Lower lobe of right lung (tissue), 2 donors: ENCODE results near the gene ZNF165. TPM values are rescaled to one million over a fixed set of nuclear protein-coding genes. Genes with fewer than 3 reads are reported as not detected.
"Not testable (repeated sequence)": the region's sequence is repeated elsewhere in the genome, so short reads cannot be mapped to it uniquely, and the experiment has no call there.

Experiments used
- ATAC-seq, 2 donors: fragments of 200-7000 bp; cut with Tn5 transposase; one replicate each; pipeline ENCODE4 v1.9.1; 2020 to 2022; ENCODE audit warnings: mild to moderate bottlenecking in 2 of 2, moderate library complexity in 2 of 2
- DNase-seq: peaks from one replicate; pipeline ENCODE4 v3.0.0-alpha.2; 2020
- H3K27ac ChIP-seq: fragments of 200-600 bp; one replicate; pipeline ENCODE4 v1.8.0; 2022
- H3K27me3 ChIP-seq: fragments of 200-600 bp; one replicate; pipeline ENCODE4 v1.8.0; 2022; ENCODE audit warnings: low read depth
- H3K36me3 ChIP-seq: fragments of 200-600 bp; one replicate; pipeline ENCODE4 v1.8.0; 2022; ENCODE audit warnings: mild to moderate bottlenecking
- H3K4me1 ChIP-seq: fragments of 200-600 bp; one replicate; pipeline ENCODE4 v1.8.0; 2022
- H3K4me3 ChIP-seq: fragments of 200-600 bp; one replicate; pipeline ENCODE4 v1.8.0; 2022; ENCODE audit warnings: mild to moderate bottlenecking
- H3K9me3 ChIP-seq: fragments of 200-600 bp; one replicate; pipeline ENCODE4 v1.8.0; 2022
- CTCF ChIP-seq: fragments of 200-600 bp; IDR thresholded peaks from one replicate; pipeline ENCODE4 v1.8.0; 2022; ENCODE audit warnings: antibody characterized with exemption, mild to moderate bottlenecking
- intact Hi-C: fragments of 100-400 bp; cut with DNase I; formaldehyde crosslinking; loops from one replicate; pipeline ENCODE4 v1.11.0; 2022
- long read RNA-seq: library from polyadenylated mRNA; unstranded; transcript quantifications from one replicate; pipeline ENCODE4 v2.0.0, GENCODE V29; 2021
- total RNA-seq: library from RNA; stranded (reverse); fragmentation: NEBNext Ultra II Directional; extraction: Animal tissue kit (Norgen Biotek cat#: 25700); gene quantifications from one replicate; pipeline ENCODE4 v1.2.1, GENCODE V29; 2021
- donor health status: DM: no; HTN: yes; CAD: no; lungs with severe emphysema.

The ZNF165 gene
- 2.2 TPM for total RNA-seq
- long read RNA-seq, partial matches to known transcripts, result 0 of 2 reads
- long read RNA-seq, other reads (novel, unspliced or antisense), result 2 of 2 reads

- Histone ChIP-seq H3K4me3 (peak within 1 kb of the TSS; percentile 84), H3K27ac (peak within 1 kb of the TSS; percentile 89), H3K4me1 (peaks cover 14% of the 10 kb centered on the region)
- intact Hi-C loops, H3K36me3 ChIP-seq, DNase-seq, H3K27me3 ChIP-seq, H3K9me3 ChIP-seq: not testable (repeated sequence)
- ATAC-seq, result peak; percentile 53 to 56
These were observed at the start of gene ZNF165 for GRCh38 chr6:28080381-28080630. TSS of gene ZNF165 (plus strand) at chr6:28080568. CDS start at chr6:28085481, 4,913 bp downstream.

- H3K36me3 ChIP-seq, result no peaks in the 10 kb centered on the region
- DNase-seq (no peak), ATAC-seq (no peak)
- intact Hi-C loops, result no loop called here
- no peaks in the 10 kb centered on the region for H3K4me1 ChIP-seq
- H3K27me3 ChIP-seq, result peaks cover 9% of the 10 kb centered on the region
- no peak for TF ChIP-seq CTCF
- H3K9me3 ChIP-seq, result no peaks in the 10 kb centered on the region
- H3K4me3 ChIP-seq, result no peak overlapping the region
- H3K27ac ChIP-seq, result no peak overlapping the region
These were observed 26.8 kb upstream of the ZNF165 start for GRCh38 chr6:28053584-28053983.

GRCh38 chr6:28060405-28060804 is 20.0 kb upstream of the ZNF165 start:
- Histone ChIP-seq H3K36me3 (no peaks in the 10 kb centered on the region), H3K9me3 (no peaks in the 10 kb centered on the region), H3K27me3 (peaks cover 11% of the 10 kb centered on the region), H3K4me1 (no peaks in the 10 kb centered on the region), H3K4me3 (no peak overlapping the region), H3K27ac (no peak overlapping the region)
- intact Hi-C loops, result no loop called here
- TF ChIP-seq CTCF, result no peak
- DNase-seq (no peak), ATAC-seq (no peak)

- no peak for DNase-seq
- peaks cover 28% of the 10 kb centered on the region for H3K27me3 ChIP-seq
- H3K4me3 ChIP-seq, result no peak overlapping the region
- no peak overlapping the region for H3K27ac ChIP-seq
- no peaks in the 10 kb centered on the region for H3K36me3 ChIP-seq
- intact Hi-C loops, result no loop called here
- no peaks in the 10 kb centered on the region for H3K4me1 ChIP-seq
- TF ChIP-seq CTCF, result no peak
- ATAC-seq, result no peak
- no peaks in the 10 kb centered on the region for H3K9me3 ChIP-seq
These were observed 16.1 kb upstream of the ZNF165 start for GRCh38 chr6:28064272-28064671.

GRCh38 chr6:28068067-28068466 is 12.3 kb upstream of the ZNF165 start:
- Histone ChIP-seq H3K36me3 (no peaks in the 10 kb centered on the region), H3K4me1 (no peaks in the 10 kb centered on the region), H3K27ac (no peak overlapping the region), H3K9me3 (no peaks in the 10 kb centered on the region), H3K27me3 (peaks cover 32% of the 10 kb centered on the region), H3K4me3 (no peak overlapping the region)
- TF ChIP-seq CTCF, result no peak
- no peak for ATAC-seq
- DNase-seq, result no peak
- intact Hi-C loops, result no loop called here

- H3K4me1 ChIP-seq, ATAC-seq, H3K4me3 ChIP-seq, H3K36me3 ChIP-seq, H3K9me3 ChIP-seq, intact Hi-C loops, H3K27ac ChIP-seq, DNase-seq: not testable (repeated sequence)
- H3K27me3 ChIP-seq, result peaks cover 28% of the 10 kb centered on the region
These were observed 9.4 kb upstream of the ZNF165 start for GRCh38 chr6:28070968-28071367.

GRCh38 chr6:28078050-28078449 is 2.3 kb upstream of the ZNF165 start:
- Histone ChIP-seq H3K9me3 (no peaks in the 10 kb centered on the region), H3K4me3 (no peak overlapping the region), H3K4me1 (peaks cover 14% of the 10 kb centered on the region), H3K27ac (no peak overlapping the region), H3K36me3 (no peaks in the 10 kb centered on the region), H3K27me3 (no peaks in the 10 kb centered on the region)
- ATAC-seq (no peak), DNase-seq (no peak)
- intact Hi-C loops, result no loop called here
- TF ChIP-seq CTCF, result no peak
